GM19099 (cell line): ENCODE results near the gene ADNP.

Experiments
- POLR2A ChIP-seq: IDR thresholded peaks from 3 replicates; pipeline ENCODE4 v1.6.1; 2011; ENCODE audit warnings: low read depth; ENCODE audit not compliant: insufficient read length; ENCODE audit errors: extremely low read depth

Gene ADNP

GRCh38 chr20:50918403-50918802 is 12.8 kb downstream of the ADNP start:
- TF ChIP-seq POLR2A = no peak

- no peak for TF ChIP-seq POLR2A
These were observed 14.3 kb downstream of the ADNP start for GRCh38 chr20:50916934-50917333.

GRCh38 chr20:50916257-50916656 is 15.0 kb downstream of the ADNP start:
- no peak for TF ChIP-seq POLR2A

GRCh38 chr20:50915424-50915823 is 15.8 kb downstream of the ADNP start:
- TF ChIP-seq POLR2A = no peak

GRCh38 chr20:50913690-50914375 is 17.4 kb downstream of the ADNP start:
- TF ChIP-seq POLR2A = no peak

- TF ChIP-seq POLR2A = no peak
These were observed 19.5 kb downstream of the ADNP start for GRCh38 chr20:50911716-50912115.

GRCh38 chr20:50911030-50911429 is 20.2 kb downstream of the ADNP start:
- TF ChIP-seq POLR2A = no peak

GRCh38 chr20:50909413-50909812 is 21.8 kb downstream of the ADNP start:
- TF ChIP-seq POLR2A = no peak

GRCh38 chr20:50904067-50904570 is 27.1 kb downstream of the ADNP start:
- TF ChIP-seq POLR2A = no peak

- no peak for TF ChIP-seq POLR2A
These were observed 27.7 kb downstream of the ADNP start for GRCh38 chr20:50903353-50904051.

GRCh38 chr20:50901301-50901700 is 29.9 kb downstream of the ADNP start:
- TF ChIP-seq POLR2A = no peak

GRCh38 chr20:50900261-50900660 is 31.0 kb downstream of the ADNP start:
- TF ChIP-seq POLR2A = no peak

- no peak for TF ChIP-seq POLR2A
These were observed 32.8 kb downstream of the ADNP start for GRCh38 chr20:50898475-50898874.

GRCh38 chr20:50895111-50895830 is 36.0 kb downstream of the ADNP start:
- no peak for TF ChIP-seq POLR2A

- no peak for TF ChIP-seq POLR2A
These were observed 37.6 kb downstream of the ADNP start for GRCh38 chr20:50893620-50894019.

- TF ChIP-seq POLR2A = no peak
These were observed 38.8 kb downstream of the ADNP start for GRCh38 chr20:50892394-50892793.
